Type B pancreatic cell (in vitro differentiated cells): ENCODE measurements around the gene ERC2. TPM values are rescaled to one million over a fixed set of nuclear protein-coding genes. Genes with fewer than 3 reads are reported as not detected.

Experiments
- DNase-seq: peaks from one replicate; pipeline ENCODE4 v3.0.0; 2021; ENCODE audit warnings: mixed read lengths; ENCODE audit not compliant: unreplicated experiment; ENCODE audit errors: extremely low spot score
- H3K27ac Mint-ChIP-seq: 2 replicates; pipeline ENCODE4 v1.8.0; 2021; ENCODE audit warnings: mild to moderate bottlenecking, mixed read lengths
- H3K27me3 Mint-ChIP-seq: 2 replicates; pipeline ENCODE4 v1.8.0; 2021; ENCODE audit warnings: mixed read lengths
- H3K36me3 Mint-ChIP-seq: 2 replicates; pipeline ENCODE4 v1.8.0; 2021; ENCODE audit warnings: mixed read lengths
- H3K4me1 Mint-ChIP-seq: one replicate; pipeline ENCODE4 v1.8.0; 2021; ENCODE audit warnings: mixed read lengths; ENCODE audit not compliant: unreplicated experiment
- H3K4me3 Mint-ChIP-seq: 2 replicates; pipeline ENCODE4 v1.8.0; 2021; ENCODE audit warnings: mild to moderate bottlenecking, mixed read lengths
- H3K9me3 Mint-ChIP-seq: 2 replicates; pipeline ENCODE4 v1.8.0; 2021; ENCODE audit warnings: mixed read lengths
- total RNA-seq: library from RNA; stranded (reverse); gene quantifications from 2 replicates; pipeline ENCODE4 v1.2.1, GENCODE V29; 2021; ENCODE audit warnings: low replicate concordance
- TF ChIP-seq, protein P1 (sequence below): fragments of 200-600 bp; sonication (generic); conservative IDR thresholded peaks from 2 replicates; pipeline ENCODE4 v1.5.0; 2021; ENCODE audit warnings: antibody characterized with exemption, mild to moderate bottlenecking

Gene ERC2
- total RNA-seq, 1 donor from 2014 or later: 6.1 TPM

DNA sequence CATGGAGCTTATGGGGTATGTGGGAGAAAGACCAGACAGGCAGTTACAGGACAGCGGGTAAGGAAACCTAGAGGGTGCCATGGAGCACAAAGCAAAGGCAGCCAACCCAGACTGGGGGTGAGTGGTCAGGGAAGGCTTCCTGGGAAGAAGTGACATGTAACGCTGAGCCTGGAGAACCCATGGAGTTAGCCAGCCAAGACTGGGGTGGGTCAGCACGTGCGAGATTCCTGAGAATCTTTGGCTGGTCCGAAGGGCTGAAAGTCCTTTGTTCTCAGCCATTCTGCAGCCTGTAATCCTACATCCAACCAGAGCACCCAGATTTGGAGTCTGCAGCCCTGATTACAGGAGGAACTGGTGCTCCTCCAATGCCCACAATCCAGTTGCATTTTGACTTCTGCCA lies 861.1 kb downstream of the ERC2 start:
- Mint-ChIP-seq H3K4me1 (peaks cover 24% of the 10 kb centered on the region), H3K36me3 (peaks cover 3% of the 10 kb centered on the region), H3K9me3 (peaks cover 9% of the 10 kb centered on the region), H3K27me3 (peaks cover 36% of the 10 kb centered on the region), H3K4me3 (no peak overlapping the region), H3K27ac (no peak overlapping the region)
- DNase-seq: no peak
- TF ChIP-seq, protein P1, sequence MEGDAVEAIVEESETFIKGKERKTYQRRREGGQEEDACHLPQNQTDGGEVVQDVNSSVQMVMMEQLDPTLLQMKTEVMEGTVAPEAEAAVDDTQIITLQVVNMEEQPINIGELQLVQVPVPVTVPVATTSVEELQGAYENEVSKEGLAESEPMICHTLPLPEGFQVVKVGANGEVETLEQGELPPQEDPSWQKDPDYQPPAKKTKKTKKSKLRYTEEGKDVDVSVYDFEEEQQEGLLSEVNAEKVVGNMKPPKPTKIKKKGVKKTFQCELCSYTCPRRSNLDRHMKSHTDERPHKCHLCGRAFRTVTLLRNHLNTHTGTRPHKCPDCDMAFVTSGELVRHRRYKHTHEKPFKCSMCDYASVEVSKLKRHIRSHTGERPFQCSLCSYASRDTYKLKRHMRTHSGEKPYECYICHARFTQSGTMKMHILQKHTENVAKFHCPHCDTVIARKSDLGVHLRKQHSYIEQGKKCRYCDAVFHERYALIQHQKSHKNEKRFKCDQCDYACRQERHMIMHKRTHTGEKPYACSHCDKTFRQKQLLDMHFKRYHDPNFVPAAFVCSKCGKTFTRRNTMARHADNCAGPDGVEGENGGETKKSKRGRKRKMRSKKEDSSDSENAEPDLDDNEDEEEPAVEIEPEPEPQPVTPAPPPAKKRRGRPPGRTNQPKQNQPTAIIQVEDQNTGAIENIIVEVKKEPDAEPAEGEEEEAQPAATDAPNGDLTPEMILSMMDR: no peak

GRCh38 chr3:55605443-55606236 lies 862.6 kb downstream of the ERC2 start:
- peaks cover 30% of the 10 kb centered on the region for H3K27me3 Mint-ChIP-seq
- peaks cover 20% of the 10 kb centered on the region for H3K4me1 Mint-ChIP-seq
- no peak overlapping the region for H3K4me3 Mint-ChIP-seq
- H3K9me3 Mint-ChIP-seq: peaks cover 9% of the 10 kb centered on the region
- DNase-seq: no peak
- no peak overlapping the region for H3K27ac Mint-ChIP-seq
- TF ChIP-seq, protein P1: no peak
- H3K36me3 Mint-ChIP-seq: peaks cover 3% of the 10 kb centered on the region

DNA sequence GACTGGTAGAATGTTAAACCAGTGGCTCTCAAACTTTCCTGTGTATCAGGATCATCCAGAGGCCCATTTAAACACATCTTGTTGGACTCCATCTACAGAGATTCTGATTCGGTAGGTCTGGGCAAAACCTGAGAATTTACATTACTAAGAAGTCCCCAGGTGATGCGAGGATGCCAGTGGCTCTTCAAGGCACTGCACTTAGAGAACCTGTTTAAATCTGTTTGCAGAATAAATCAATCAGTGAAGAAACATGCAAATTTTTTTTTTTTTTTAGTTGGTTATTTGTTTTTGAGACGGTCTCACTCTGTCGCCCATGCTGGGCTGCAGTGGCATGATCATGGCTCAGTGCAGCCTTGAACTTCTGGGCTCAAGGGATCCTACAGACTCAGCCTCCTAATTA lies 863.4 kb downstream of the ERC2 start:
- Mint-ChIP-seq H3K27me3 (peaks cover 31% of the 10 kb centered on the region), H3K4me1 (peaks cover 19% of the 10 kb centered on the region), H3K27ac (no peak overlapping the region), H3K36me3 (peaks cover 3% of the 10 kb centered on the region), H3K9me3 (peaks cover 9% of the 10 kb centered on the region), H3K4me3 (no peak overlapping the region)
- no peak for DNase-seq
- TF ChIP-seq, protein P1: no peak

DNA sequence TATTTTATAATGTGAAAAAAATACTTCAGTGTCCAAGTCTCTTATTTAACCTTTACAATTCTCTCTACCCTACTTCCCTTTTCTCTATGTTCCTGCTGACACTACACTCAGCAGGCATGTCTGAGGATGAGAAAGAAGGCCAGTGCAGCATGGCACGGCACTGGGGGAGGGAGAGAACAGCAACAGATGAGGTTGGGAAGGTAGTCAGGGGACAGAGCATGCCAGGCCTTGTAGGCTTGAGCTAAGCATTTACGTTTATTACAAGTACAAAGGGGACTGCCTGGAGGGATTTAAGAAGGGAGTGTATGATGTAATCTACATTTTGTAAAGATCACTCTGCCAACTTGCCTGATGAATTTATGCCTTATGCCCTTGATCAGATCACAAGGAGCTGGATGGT lies 863.9 kb downstream of the ERC2 start:
- Mint-ChIP-seq H3K9me3 (peaks cover 9% of the 10 kb centered on the region), H3K4me1 (peaks cover 19% of the 10 kb centered on the region), H3K27ac (no peak overlapping the region), H3K27me3 (peaks cover 32% of the 10 kb centered on the region), H3K36me3 (peaks cover 3% of the 10 kb centered on the region), H3K4me3 (no peak overlapping the region)
- TF ChIP-seq, protein P1: no peak
- DNase-seq: no peak

GRCh38 chr3:55601366-55602080 lies 866.7 kb downstream of the ERC2 start:
- Mint-ChIP-seq H3K27me3 (peaks cover 30% of the 10 kb centered on the region), H3K27ac (no peak overlapping the region), H3K36me3 (peaks cover 3% of the 10 kb centered on the region), H3K4me3 (no peak overlapping the region), H3K4me1 (peaks cover 13% of the 10 kb centered on the region), H3K9me3 (peaks cover 6% of the 10 kb centered on the region)
- DNase-seq: no peak
- TF ChIP-seq, protein P1: no peak
